Sigmoid colon (tissue), 7 donors: Measurements from ENCODE around the gene NUDT3. TPM values are rescaled to one million over a fixed set of nuclear protein-coding genes. Genes with fewer than 3 reads are reported as not detected.

ENCODE experiments used
- DNase-seq: peaks from one replicate; pipeline ENCODE4 v3.0.0-alpha.2; 2019
- H3K27ac ChIP-seq, 4 donors: fragments of 200-600 bp; sonication (generic); one replicate each; pipeline ENCODE4 v1.5.1; 2016 to 2019; ENCODE audit warnings: mild to moderate bottlenecking in 1 of 4
- H3K27me3 ChIP-seq, 3 donors: fragments of 200-600 bp; sonication (generic); one replicate each; pipeline ENCODE4 v1.5.1; 2019; ENCODE audit warnings: mild to moderate bottlenecking in 1 of 3
- H3K36me3 ChIP-seq, 4 donors: fragments of 200-600 bp; sonication (generic); one replicate each; pipeline ENCODE4 v1.5.1; 2016 to 2019
- H3K4me1 ChIP-seq, 4 donors: fragments of 200-600 bp; sonication (generic); one replicate each; pipeline ENCODE4 v1.5.1; 2017 to 2019
- H3K4me3 ChIP-seq, 4 donors: fragments of 200-600 bp; sonication (generic); one replicate each; pipeline ENCODE4 v1.5.1; 2017 to 2019; ENCODE audit warnings: mild to moderate bottlenecking in 2 of 4, moderate library complexity in 1 of 4
- H3K9me3 ChIP-seq, 4 donors: fragments of 200-600 bp in 3 of 4; sonication (generic) in 3 of 4; one replicate each; pipeline versions ENCODE4 v1.5.1 to v1.6.1; 2013 to 2019
- CTCF ChIP-seq, 4 experiments: fragments of 450-650 bp in 3 of 4; fragments of 200-600 bp in 1 of 4; IDR thresholded peaks; one replicate each; pipeline ENCODE4 v1.5.1; 2016 to 2019; ENCODE audit warnings: antibody characterized with exemption in 4 of 4, mild to moderate bottlenecking in 3 of 4, moderate library complexity in 2 of 4
- EP300 ChIP-seq, 4 donors: sonication (generic); formaldehyde crosslinking; IDR thresholded peaks; one replicate each; pipeline ENCODE4 v1.6.1; 2017; ENCODE audit warnings: antibody characterized with exemption in 4 of 4
- POLR2A ChIP-seq, 2 donors: fragments of 450-650 bp; IDR thresholded peaks; one replicate each; pipeline ENCODE4 v1.6.1; 2016; ENCODE audit warnings: antibody characterized with exemption in 2 of 2, mild to moderate bottlenecking in 2 of 2, moderate library complexity in 2 of 2
- POLR2AphosphoS5 ChIP-seq, 4 donors: sonication (generic); formaldehyde crosslinking; IDR thresholded peaks; one replicate each; pipeline ENCODE4 v1.6.1; 2017; ENCODE audit warnings: antibody characterized with exemption in 4 of 4
- WGBS, 2 donors: extraction: QIAGEN DNeasy Blood & Tissue Kit; methylation state at CpG; one replicate each; pipeline ENCODE4 v1.1.7; 2013; 5-methylcytosine and 5-hydroxymethylcytosine counted together
- intact Hi-C: fragments of 100-400 bp; cut with DNase I; formaldehyde crosslinking; loops from one replicate; pipeline ENCODE4 v1.15.1; 2023
- polyA plus RNA-seq, 3 donors: library from polyadenylated mRNA; stranded (reverse); fragments of 200-250 nt; gene quantifications; one replicate each; pipeline ENCODE4 v1.2.3, GENCODE V29; 2013
- total RNA-seq, 4 donors: library from RNA; depleted of rRNA; stranded (reverse); fragments of >200 nt; gene quantifications; one replicate each; pipeline ENCODE4 v1.1.0, GENCODE V29; 2016
- donor health status: healthy with polysubstance abuse.
- donor health status: Bipolar disorder and iron deficiency.
- donor health status: healthy.

NUDT3 gene
- total and polyA plus RNA-seq, 7 donors: 6.0 to 45.7 (median 31.4) TPM

GRCh38 chr6:34390531-34391472, 1.7 kb downstream of the NUDT3 start:
- peak overlapping the region; percentile 82 to 98 (median 86) for H3K4me3 ChIP-seq
- H3K27ac ChIP-seq: peak overlapping the region; percentile 95 to 96 (median 96)
- no peaks in the 10 kb centered on the region for H3K9me3 ChIP-seq
- intact Hi-C loops: loop anchor here (5.0 kb wide), 1 partner anchor 36 kb away; the partner anchor contains the start of gene RPS10
- 22 to 35% methylated on average over 14 of the region's 14 CpGs for WGBS, 2 donors
- peaks cover 0 to 61% (median 52%) of the 10 kb centered on the region in 4 donors for H3K4me1 ChIP-seq
- H3K27me3 ChIP-seq: no peaks in the 10 kb centered on the region
- peak; percentile 10 to 47 (median 32) for TF ChIP-seq POLR2AphosphoS5 (IDR thresholded peaks at IDR 0.05)
- TF ChIP-seq POLR2A (IDR thresholded peaks at IDR 0.05): no peak
- peak; percentile 71 for DNase-seq
- H3K36me3 ChIP-seq: no peaks in the 10 kb centered on the region

DNA sequence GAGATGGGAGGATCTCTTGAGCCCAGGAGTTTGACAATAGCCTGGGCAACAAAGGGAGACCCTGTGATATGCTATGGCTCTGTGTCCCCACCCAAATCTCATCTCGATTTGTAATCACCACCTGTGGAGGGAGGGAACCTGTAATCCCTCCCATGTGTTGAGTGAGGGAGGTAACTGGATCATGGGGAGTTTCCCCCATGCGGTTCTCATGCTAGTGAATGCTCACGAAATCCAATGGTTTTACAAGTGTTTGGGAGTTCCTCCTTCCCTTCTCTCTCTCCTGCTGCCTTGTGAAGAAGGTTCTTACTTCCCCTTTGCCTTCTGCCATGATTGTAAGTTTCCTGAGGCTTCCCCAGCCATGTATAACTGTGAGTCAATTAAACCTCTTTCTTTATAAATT, 3.4 kb downstream of the NUDT3 start:
- WGBS, 2 donors: 82 to 88% methylated on average over 3 of the region's 3 CpGs
- DNase-seq: peak; percentile 4
- Histone ChIP-seq H3K36me3 (no peaks in the 10 kb centered on the region), H3K9me3 (no peaks in the 10 kb centered on the region), H3K4me3 (no peak overlapping the region), H3K4me1 (peaks cover 0 to 71% (median 57%) of the 10 kb centered on the region in 4 donors), H3K27ac (no peak overlapping the region), H3K27me3 (no peaks in the 10 kb centered on the region)
- TF ChIP-seq POLR2AphosphoS5 (IDR thresholded peaks at IDR 0.05) (no peak), EP300 (IDR thresholded peaks at IDR 0.05) (no peak), POLR2A (IDR thresholded peaks at IDR 0.05) (no peak)
- intact Hi-C loops: no loop called here

GRCh38 chr6:34388421-34388820, 4.0 kb downstream of the NUDT3 start:
- peak; percentile 2 for DNase-seq
- Histone ChIP-seq H3K9me3 (no peaks in the 10 kb centered on the region), H3K4me3 (no peak overlapping the region), H3K36me3 (no peaks in the 10 kb centered on the region), H3K27ac (no peak overlapping the region), H3K27me3 (no peaks in the 10 kb centered on the region), H3K4me1 (peaks cover 0 to 74% (median 57%) of the 10 kb centered on the region in 4 donors)
- WGBS, 2 donors: 81 to 92% methylated on average over 3 of the region's 3 CpGs
- TF ChIP-seq CTCF (IDR thresholded peaks at IDR 0.05): no peak
- TF ChIP-seq POLR2AphosphoS5 (IDR thresholded peaks at IDR 0.05): no peak
- intact Hi-C loops: no loop called here

- DNase-seq: peak; percentile 25
- Histone ChIP-seq H3K4me1 (peaks cover 0 to 72% (median 57%) of the 10 kb centered on the region in 4 donors), H3K36me3 (no peaks in the 10 kb centered on the region), H3K27me3 (no peaks in the 10 kb centered on the region), H3K27ac (no peak overlapping the region), H3K4me3 (no peak overlapping the region), H3K9me3 (no peaks in the 10 kb centered on the region)
- TF ChIP-seq EP300 (IDR thresholded peaks at IDR 0.05) (no peak), CTCF (IDR thresholded peaks at IDR 0.05) (no peak), POLR2A (IDR thresholded peaks at IDR 0.05) (no peak), POLR2AphosphoS5 (IDR thresholded peaks at IDR 0.05) (no peak)
- intact Hi-C loops: no loop called here
- WGBS, 2 donors: 61 to 74% methylated on average over 4 of the region's 4 CpGs
These were observed 5.9 kb downstream of the NUDT3 start for GRCh38 chr6:34386316-34387137.

GRCh38 chr6:34385793-34386195, 6.7 kb downstream of the NUDT3 start:
- H3K4me1 ChIP-seq: peaks cover 0 to 67% (median 49%) of the 10 kb centered on the region in 4 donors
- H3K27me3 ChIP-seq: no peaks in the 10 kb centered on the region
- intact Hi-C loops: no loop called here
- no peaks in the 10 kb centered on the region for H3K9me3 ChIP-seq
- TF ChIP-seq EP300 (IDR thresholded peaks at IDR 0.05) (no peak), POLR2A (IDR thresholded peaks at IDR 0.05) (no peak), POLR2AphosphoS5 (IDR thresholded peaks at IDR 0.05) (no peak), CTCF (IDR thresholded peaks at IDR 0.05) (no peak)
- no peak overlapping the region for H3K4me3 ChIP-seq
- 84 to 94% methylated on average over 3 of the region's 3 CpGs for WGBS, 2 donors
- H3K27ac ChIP-seq: no peak overlapping the region
- H3K36me3 ChIP-seq: no peaks in the 10 kb centered on the region
- DNase-seq: peak; percentile 28
